HG03460 (cell line): ENCODE results near the gene CEND1.

Source experiments
- ATAC-seq: cut with Tn5 transposase; IDR thresholded peaks from one replicate; pipeline ENCODE4 v1.9.1; 2021; ENCODE audit not compliant: unreplicated experiment

The CEND1 gene

DNA sequence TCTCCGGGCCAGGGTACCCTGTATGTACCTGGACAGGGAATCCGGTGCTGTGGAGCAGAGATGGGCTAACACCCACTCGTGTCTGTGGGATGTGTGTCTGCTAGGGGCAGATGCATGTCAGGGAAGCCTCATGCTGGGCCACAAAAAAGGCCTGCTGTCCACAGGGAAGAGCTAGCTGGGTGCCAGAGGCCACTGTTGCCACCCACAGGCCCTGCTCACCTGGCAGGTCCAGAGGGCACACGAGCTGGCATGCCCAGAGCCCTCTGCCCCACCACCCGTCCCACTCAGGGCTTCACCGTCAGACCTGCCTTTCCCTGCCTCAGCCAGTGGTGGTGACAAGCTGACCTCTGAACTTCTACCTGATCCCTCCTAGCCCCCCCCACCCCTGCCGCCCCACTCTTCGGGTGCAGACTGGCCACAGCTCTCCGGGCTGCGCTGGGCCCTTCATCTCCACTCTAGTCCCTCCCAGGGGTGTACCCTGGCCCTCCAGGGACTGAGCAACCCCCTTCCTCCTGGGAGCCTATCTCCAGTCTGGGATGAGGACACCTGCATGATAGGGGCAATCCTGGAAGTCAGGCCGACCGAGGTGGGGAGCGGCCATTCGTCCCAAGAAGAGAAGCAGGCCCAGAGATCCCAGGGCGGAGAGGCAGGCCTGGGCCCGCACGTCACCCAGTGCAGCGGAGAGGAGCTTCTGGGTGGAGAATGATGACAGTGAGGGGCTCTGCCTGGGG lies 6.8 kb upstream of the CEND1 start:
- no peak for ATAC-seq

DNA sequence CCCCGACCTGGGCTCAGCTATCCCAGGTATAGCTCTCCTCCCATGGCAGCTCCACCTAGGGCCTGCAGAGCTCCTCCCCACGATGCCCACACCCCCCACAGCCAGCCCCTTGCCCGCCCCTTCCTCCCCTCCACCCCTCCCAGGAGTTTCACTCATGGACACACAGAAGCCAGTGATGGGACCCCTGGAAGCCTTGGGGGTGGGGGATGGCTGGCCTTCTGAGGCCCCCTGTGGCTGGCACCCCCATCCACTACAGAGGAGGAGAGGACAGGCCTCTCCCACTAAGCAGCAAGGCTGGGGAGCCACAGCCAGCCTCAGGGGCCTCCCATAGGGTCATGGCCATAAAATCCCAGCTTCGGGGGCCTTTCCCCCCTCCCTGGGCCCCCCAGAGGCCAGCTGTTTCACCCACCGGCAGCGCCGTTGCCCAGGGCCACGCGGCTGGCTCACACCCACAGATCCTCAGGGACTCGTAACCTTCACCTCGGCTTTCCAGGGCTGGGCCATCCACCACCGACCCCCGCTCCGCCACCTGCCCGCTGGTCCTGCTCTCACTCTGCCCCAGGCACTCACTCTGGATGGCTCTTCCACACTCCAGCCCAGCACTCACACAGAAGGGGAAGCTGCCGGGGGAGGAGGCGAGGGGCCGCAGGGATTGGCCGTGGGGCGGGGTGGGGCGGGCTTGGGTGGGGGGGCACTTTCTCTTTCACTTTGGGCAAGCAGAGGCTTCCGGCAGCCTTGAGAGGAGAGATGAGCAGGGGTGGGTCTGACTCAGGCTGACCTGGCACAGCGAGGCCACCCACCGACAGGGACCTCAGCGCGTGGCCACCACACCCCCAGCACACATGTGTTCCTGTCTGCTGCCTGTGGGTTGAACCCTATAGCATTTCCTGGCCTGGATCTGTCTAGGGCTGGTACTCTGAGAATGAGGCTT lies 6.0 kb upstream of the CEND1 start:
- peak; percentile 25 for ATAC-seq

DNA sequence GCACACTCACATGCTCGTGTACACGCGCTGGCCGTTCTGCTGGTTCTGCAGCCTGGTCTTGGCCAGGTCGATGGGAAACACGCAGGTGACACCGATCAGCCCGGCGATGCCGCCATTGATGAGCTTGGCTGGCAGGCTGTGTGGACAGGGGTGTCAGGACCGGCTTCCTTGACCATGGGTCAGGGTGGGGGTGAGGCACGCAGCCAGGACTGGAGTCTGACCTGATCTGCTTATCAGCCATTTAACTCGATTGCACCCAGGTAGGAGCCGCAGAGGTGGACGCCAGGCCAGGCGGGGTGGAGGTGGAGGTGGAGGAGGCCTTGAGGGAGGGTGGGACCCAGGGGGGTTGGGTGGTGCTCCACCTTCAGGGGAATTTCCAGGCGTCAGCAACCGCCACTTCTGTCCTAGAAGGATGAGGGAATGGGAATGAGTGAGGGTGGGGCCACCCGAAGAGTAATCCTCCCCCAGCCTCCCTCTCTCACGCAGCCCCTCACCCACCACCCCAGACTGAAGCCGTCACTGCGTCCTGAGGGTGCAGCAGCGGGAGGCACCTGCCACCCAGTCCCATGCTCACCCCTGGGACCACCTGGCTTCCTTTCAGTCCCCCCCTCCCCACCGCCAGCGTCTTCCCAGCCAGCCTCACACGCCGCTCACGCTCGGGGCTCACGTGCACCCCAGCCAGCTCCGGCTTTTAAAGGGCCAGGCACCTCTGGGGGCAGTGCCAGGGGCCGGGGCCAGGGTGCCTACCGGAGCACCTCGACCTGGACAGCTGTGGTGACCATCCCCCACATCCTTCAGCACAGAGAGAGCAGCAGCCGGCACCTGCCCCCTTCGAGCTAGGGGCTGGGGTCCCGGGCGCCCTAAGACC lies 5.1 kb upstream of the CEND1 start:
- ATAC-seq: no peak

DNA sequence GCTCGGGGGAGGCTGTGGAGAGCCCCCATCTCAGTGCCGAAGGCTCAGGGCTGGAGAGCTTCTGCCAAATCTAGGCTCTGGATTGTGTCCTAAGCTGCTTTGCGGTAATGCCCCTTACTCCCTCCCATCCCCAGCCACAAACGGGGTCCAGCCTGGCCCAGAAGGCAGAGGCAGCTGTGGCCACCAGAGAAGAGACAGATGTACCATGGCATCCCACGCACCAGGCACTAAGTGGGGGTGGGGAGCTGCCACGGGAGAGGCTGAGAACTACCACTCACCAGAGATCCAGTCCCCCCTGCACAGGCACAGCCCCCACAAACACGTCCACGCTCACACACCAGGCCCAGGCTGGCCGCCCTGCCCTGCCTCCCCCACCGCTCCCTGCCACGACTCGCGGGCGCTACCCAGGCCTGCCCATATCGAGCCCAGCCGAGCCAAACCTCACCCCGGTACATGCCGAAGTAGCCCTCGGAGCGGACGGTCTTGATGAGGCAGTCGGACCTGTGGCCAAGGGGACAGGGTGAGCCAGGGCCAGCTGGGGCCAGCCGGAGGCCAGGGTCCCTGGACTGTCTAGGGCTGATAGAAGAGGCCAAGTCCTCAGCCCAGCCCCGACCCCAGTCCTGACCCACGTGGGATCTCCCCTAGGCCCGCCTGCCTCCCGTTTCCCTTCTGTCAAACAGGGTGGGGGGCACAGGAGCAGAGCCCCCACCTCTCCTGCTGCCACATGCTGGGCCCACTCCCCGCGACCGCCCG lies 4.3 kb upstream of the CEND1 start:
- ATAC-seq: no peak

DNA sequence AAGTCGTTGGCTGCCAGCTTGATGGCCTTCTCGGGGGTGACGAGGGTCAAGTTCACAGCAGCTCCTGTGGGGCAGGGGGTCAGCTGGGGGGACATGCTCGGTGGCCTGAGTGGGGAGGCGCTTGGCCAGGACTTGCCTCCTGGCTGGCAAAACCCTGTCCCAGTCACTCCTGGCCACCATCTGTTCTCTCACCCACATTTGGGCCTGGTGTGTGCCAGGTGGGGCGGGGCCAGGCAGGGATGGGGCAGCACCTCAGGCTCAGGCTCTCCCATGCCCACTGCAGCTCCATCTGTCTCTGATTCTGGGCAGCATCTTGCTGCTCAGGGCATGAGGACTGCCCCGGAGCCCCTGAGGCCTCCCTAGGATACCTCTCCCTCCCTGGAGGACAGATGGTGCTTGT lies 3.7 kb upstream of the CEND1 start:
- no peak for ATAC-seq

DNA sequence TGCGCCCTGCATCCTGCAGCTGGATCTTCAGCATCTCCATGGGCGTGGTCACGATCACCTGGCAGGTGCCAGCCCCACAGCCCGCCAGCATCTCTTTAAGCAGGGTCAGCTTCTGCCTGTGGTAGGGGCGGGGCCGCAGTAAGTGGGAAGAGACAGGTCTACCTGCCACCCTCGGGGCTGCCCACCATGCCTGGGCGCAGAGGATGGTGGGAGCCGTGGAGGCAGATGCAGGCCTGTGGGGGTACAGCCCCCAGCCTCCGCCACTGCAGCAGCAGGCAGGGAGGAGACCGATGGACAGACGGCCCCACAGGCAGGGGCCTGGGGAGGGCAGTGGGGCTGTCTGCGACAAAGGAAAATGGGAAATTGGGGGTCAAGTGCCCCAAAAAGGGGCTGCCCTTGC lies 3.0 kb upstream of the CEND1 start:
- no peak for ATAC-seq

DNA sequence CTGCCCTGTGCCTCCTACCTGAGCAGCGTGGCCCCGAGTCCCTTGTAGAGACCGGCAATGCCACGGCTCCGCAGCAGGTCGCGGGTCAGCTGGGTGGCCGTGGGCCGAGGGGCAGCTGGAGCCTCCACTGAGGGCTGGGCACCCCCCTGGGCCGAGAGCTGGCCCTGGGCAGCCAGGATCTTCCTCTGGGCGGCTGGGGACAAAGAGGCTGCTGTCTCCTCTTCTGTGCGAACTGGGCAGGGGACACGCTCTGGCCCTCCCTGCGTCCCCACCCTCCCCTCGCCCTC lies 2.6 kb upstream of the CEND1 start:
- ATAC-seq: no peak

DNA sequence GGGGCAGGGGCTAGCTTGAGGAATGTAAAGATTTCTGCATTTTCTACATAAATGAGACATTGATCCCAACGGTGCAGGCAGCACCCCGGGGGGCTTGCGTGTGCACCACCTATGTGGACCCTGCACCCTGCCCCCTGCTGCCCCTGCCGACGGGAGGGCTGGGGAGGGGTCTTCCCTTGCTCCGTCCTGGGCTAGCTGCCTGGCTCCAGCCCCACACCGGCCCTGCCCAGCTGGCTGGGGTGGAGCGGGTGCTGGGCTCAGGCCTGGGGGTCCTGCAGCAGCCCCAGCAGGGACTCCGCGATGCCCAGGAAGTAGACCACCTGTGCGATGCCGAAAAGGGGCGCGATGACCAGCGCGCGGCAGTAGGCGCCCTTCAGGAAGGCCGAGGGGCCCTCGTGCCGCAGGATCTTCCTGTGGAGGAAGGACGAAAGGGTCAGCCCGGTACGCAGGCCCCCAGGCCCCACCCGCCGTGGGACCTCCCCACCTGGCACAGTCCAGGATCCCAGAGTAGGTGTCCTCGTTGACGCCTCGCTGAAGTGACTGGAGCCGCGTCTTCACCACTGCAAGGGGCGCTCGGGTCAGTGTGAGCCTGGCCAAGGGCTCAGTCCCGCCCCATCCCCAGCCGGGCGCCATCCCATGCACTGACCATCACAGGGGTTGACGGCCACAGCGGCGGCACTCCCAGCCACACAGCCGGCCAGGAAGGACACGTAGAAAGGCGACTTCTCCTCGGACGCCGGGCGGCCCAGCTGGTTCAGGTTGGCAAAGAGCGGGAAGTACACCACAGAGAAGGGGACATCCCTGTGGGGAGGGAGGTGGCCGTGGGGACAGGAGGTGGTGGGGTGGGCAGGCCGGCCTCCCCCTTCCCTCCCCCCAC lies 2.0 kb upstream of the CEND1 start:
- no peak for ATAC-seq

DNA sequence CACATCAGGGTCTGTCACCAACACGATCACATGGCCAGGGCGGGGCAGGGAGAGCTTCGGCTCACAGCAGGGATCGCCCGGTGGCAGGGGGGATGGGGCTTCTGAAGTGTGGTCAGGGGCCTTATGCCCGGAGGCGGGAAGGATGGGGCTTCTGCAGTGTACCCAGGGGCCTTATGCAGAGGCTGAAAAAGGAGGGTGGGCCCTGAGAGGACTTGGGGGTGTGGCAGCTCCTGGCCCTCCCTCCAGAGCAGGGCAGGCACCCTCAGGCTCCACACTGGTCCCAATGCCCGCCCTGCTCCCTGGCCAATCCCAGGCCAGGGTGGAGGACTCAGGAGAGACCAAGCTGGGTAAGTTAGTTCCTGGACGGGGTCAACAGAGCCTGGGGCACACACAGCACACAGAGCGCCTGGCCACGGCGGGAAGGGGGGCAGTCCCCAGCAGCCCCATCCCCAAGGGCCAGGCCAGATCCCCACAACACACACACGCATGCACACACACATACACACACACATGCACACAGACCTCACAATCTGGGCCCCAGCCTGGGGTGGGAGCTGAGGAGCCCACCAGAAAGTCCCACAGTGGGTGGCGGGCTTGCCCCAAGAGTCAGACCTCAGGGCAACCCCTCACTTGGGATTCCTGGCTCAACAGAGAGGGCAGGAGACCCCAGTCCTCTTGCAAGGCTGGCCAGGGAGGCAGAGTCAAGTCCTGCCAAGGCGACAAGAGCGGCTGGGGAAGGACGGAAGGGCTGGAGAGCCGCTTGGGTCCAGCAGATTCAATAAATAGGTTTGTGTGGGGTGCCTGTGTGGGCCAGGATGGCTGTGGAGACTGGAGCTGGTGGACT lies 1.1 kb upstream of the CEND1 start:
- no peak for ATAC-seq

DNA sequence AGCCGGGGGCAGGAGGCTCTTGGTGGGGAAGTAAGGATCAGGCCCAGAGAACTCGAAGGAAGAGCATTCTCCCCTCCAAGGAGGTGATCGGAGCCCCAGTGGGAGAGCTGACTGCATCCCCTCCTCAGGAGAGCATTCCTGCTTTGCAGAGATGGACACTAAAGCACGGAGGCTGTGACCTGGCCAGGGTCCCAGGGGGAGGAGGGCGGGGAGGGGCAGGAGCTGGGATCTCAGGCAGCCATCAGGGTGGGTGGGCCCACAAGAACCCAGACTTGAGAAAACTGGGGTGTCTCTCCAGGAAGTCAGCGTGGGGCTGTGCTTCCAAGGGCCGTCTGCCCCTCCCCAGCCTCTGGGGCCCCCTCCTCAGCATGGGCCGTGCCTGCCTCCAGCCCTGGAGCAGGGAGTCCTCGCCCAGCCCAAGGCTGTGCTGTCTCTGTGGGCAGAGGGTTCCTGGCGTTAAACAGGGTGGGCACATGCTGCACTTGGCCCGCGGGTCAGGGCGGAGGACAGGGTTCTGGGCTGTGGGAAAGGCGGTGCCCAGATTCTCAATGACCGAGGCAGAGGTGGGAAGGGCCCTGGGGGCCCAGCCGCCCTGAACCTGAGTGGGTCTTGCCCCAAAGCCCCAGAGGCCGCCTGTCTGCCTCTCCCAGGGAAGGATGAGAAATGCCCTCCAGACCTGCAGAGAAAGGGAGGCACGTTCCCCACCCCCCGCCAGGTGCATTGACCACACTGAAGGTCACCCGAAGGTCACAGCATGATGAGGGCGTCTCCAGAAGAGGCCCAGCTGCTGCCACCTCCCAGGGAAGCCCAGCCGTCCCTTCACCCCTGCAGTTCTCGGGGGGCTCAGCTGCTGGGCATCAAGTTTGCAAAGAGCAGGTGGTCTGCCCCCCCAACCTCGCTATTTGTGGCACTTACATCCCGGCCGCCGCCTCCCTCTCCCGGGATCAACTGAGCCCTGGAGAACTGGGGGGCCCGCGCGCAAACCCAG lies 643 bp downstream of the CEND1 start:
- no peak for ATAC-seq

DNA sequence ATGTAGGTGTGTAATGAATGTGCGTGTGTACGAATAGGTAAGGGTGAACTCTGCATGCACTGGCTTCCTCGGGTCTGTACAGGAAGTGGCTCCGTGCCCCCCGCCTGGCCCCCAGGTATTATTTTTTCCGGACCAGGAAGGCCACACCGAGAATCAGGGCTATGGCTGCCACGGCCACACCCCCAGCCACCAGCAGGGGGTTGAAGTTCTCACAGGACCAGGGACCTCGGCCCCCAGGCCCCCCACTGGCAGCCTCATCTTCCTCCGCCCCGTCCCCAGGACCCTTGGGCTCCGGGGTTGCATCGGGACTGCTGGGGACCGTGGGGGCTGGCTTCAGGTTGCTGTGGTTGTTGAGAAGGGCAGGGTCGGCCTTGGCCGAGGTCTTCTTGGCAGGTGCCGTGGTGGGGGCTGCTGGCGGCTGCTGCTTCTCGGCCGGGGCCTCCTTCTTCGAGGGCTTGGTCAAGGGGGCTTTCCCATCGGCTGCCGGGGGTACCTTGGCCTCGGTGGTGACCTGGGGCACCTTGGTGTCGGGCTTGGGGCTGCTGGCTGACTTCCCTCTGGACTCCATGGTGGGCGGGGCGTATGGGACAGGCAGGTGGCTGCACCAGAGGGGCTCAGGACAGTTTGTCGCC lies 1.8 kb downstream of the CEND1 start:
- ATAC-seq: no peak

DNA sequence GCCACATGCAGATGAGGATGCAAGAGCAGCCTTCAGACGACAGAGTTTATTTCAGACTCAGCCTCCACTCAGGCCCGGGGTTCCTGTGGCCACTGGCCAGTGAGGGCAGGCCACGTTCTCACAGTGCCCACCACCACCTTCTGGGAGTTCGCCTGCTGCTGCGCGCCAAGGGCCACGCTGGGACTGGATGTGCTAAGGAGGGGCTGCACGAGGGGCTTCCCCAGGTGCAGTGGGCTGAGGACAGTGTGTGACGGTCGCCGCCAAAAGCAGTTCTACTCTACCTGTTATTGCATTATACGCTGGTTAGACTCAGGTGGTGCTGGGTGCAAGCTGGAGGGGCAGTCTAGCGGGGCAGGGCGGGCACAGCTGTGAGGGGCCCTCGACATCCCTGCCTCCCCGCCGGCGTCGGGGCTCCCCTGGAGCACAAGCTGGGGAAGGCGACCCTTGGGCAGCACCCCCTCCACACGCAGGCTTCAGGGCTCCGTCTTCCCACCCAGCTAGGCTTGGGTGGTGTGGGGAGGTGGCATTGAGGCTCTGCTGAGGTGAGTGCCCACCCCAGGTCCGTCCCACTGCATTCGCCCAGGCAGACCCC lies 2.7 kb downstream of the CEND1 start:
- no peak for ATAC-seq

DNA sequence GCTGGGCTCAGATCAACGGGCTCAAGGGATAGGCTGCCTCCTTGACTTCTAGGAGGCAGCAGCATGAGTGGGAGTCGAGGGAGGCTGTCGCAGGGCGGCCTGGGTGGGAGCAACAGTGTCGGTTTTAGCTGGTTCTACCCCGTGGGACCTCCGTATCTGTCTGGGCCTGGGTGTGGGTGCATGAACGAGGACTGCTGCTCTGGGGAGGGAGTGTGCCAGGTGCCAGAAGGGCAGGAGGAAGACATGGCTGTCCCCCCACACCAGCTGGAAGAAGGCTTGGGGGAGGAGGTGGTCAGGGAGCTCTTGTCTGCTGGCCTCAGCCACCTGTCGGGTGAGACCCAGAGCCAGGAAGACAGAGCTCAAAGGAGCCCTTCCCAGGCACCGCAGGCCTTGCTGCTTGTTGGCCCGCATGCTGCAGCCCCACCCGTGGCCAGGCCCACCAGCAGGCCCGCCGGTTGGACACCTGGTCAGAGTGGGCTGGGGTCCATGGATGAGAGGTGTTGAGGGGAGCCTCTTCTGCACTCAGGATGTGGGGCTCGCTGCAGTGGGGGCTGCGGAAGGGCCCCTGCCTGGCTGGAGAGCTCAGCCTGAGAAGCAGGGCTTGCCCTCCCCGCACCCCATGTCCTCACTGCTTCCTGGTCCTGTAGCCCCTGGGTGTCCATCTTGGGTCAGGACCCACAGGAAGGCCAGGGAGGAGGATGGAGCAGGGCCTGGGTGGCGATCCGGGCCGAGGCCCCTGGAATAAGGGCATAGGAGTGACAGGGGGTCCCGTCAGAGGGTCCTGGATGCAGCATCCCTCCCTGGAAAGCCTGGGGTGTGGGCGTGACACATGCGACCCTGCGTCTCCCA lies 3.4 kb downstream of the CEND1 start:
- ATAC-seq: no peak

DNA sequence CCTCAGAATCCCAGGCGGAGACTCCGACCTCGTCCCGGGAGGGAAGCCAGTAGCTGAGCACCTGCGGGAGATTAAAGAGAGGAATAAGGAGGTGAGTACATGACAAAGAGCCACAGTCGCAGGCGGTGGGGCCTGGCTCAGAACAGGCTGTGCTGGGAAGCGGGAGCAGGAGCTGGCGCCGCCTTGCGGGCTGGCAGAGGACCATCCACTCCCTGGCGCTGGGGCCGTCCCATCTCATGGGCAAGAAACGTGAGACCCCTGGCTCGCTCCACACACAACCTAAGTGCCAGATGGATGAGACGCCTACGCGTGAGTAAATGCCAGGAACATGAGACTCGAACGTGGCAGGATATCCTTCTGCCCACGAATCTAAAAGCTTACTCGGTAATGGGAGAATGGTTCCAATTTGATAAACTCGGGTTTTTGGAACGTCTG lies 6.3 kb downstream of the CEND1 start:
- ATAC-seq: no peak

DNA sequence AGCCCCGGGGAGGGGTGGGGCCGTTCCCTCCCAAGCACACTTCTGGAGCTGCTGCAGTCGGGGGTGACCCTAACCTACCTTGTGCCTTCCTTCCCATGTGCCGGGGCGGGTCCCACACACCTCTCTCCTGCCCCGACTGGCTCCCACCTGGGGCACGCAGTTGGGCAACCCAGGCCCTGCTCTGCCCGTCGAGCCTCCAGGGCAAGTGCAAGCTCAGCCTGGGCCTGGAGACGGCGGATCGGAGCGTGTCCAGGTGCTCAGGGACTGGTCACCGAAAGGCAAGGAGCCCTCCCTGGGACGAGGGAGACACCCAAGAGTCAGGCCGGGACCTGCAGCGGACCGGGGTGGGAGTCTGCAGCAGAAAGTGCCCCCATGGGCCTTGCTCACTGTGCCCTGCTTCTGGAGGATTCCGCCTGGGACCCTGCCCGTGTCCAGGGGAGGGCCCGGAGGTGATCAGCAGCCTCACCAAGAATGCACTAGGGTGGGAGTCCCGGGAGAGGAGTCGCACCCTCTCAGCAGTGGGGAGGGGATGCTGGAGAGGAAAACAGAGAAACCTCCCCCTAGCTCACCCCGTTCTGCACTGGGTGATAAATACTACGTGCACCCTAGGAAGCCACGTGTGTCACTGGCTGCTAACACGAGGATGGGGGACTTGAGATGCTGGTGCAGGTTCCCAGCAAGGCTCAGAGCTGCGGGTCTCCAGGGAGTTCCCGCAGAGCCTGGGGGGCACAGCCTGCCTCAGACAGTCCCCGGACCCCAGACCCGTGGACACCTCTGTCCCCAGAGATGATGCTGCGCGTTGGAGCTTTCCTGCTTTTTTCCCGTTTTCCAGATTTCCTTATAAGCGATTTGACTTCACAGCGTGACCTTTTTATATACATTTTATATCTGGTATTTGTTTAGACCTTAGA lies 7.4 kb downstream of the CEND1 start:
- no peak for ATAC-seq
